Activated naive CD8-positive, alpha-beta T cell (primary cell): ENCODE results near the gene C1RL.

ENCODE experiments used
- H3K27ac Mint-ChIP-seq: one replicate; pipeline ENCODE4 v1.8.0; 2021; ENCODE audit warnings: mixed read lengths
- H3K27me3 Mint-ChIP-seq: one replicate; pipeline ENCODE4 v1.8.0; 2021; ENCODE audit warnings: mixed read lengths
- H3K36me3 Mint-ChIP-seq: one replicate; pipeline ENCODE4 v1.8.0; 2021; ENCODE audit warnings: mixed read lengths
- H3K4me1 Mint-ChIP-seq: one replicate; pipeline ENCODE4 v1.8.0; 2021; ENCODE audit warnings: low read depth, mixed read lengths
- H3K4me3 Mint-ChIP-seq: one replicate; pipeline ENCODE4 v1.8.0; 2021; ENCODE audit warnings: mild to moderate bottlenecking, mixed read lengths
- H3K9me3 Mint-ChIP-seq: one replicate; pipeline ENCODE4 v1.8.0; 2021; ENCODE audit warnings: low read depth, mixed read lengths

C1RL gene

GRCh38 chr12:7096006-7096932 lies 12.7 kb downstream of the C1RL start:
- peak overlapping the region; percentile 41 for H3K27ac Mint-ChIP-seq
- peaks cover 6% of the 10 kb centered on the region for H3K4me1 Mint-ChIP-seq
- no peaks in the 10 kb centered on the region for H3K27me3 Mint-ChIP-seq
- H3K36me3 Mint-ChIP-seq: no peaks in the 10 kb centered on the region
- no peaks in the 10 kb centered on the region for H3K9me3 Mint-ChIP-seq
- no peak overlapping the region for H3K4me3 Mint-ChIP-seq

GRCh38 chr12:7093892-7094291 lies 15.1 kb downstream of the C1RL start:
- H3K27ac Mint-ChIP-seq: no peak overlapping the region
- H3K4me1 Mint-ChIP-seq: peaks cover 6% of the 10 kb centered on the region
- H3K9me3 Mint-ChIP-seq: no peaks in the 10 kb centered on the region
- H3K36me3 Mint-ChIP-seq: peaks cover 2% of the 10 kb centered on the region
- no peaks in the 10 kb centered on the region for H3K27me3 Mint-ChIP-seq
- H3K4me3 Mint-ChIP-seq: no peak overlapping the region

- H3K27ac Mint-ChIP-seq: no peak overlapping the region
- H3K36me3 Mint-ChIP-seq: peaks cover 2% of the 10 kb centered on the region
- H3K4me1 Mint-ChIP-seq: peaks cover 6% of the 10 kb centered on the region
- no peak overlapping the region for H3K4me3 Mint-ChIP-seq
- no peaks in the 10 kb centered on the region for H3K9me3 Mint-ChIP-seq
- no peaks in the 10 kb centered on the region for H3K27me3 Mint-ChIP-seq
Observed at GRCh38 chr12:7093486-7093885, 15.5 kb downstream of the C1RL start.

- Mint-ChIP-seq H3K36me3 (peaks cover 2% of the 10 kb centered on the region), H3K27me3 (no peaks in the 10 kb centered on the region), H3K4me3 (no peak overlapping the region), H3K27ac (no peak overlapping the region), H3K9me3 (no peaks in the 10 kb centered on the region), H3K4me1 (peaks cover 6% of the 10 kb centered on the region)
Observed at GRCh38 chr12:7092986-7093460, 16.0 kb downstream of the C1RL start.

GRCh38 chr12:7092229-7092985 lies 16.6 kb downstream of the C1RL start, which contains the start of gene C1R:
TSS of gene C1R (minus strand) at chr12:7092445. CDS start at chr12:7092388, 57 bp downstream.
- H3K27ac Mint-ChIP-seq: no peak within 1 kb of the TSS
- peaks cover 6% of the 10 kb centered on the region for H3K4me1 Mint-ChIP-seq

GRCh38 chr12:7091660-7092228 lies 17.3 kb downstream of the C1RL start:
- no peaks in the 10 kb centered on the region for H3K9me3 Mint-ChIP-seq
- H3K36me3 Mint-ChIP-seq: peaks cover 2% of the 10 kb centered on the region
- peak overlapping the region; percentile 83 for H3K4me3 Mint-ChIP-seq
- no peak overlapping the region for H3K27ac Mint-ChIP-seq
- H3K4me1 Mint-ChIP-seq: peaks cover 6% of the 10 kb centered on the region
- no peaks in the 10 kb centered on the region for H3K27me3 Mint-ChIP-seq

More at GRCh38 chr12:7092229-7092985, 16.6 kb downstream of the C1RL start, which contains the start of gene C1R:
- H3K36me3 Mint-ChIP-seq: peaks cover 2% of the 10 kb centered on the region
- no peaks in the 10 kb centered on the region for H3K9me3 Mint-ChIP-seq
- H3K27me3 Mint-ChIP-seq: no peaks in the 10 kb centered on the region
- H3K4me3 Mint-ChIP-seq: peak within 1 kb of the TSS; percentile 83

- Mint-ChIP-seq H3K4me3 (no peak overlapping the region), H3K27me3 (no peaks in the 10 kb centered on the region), H3K36me3 (peaks cover 2% of the 10 kb centered on the region), H3K27ac (no peak overlapping the region), H3K4me1 (peaks cover 6% of the 10 kb centered on the region), H3K9me3 (no peaks in the 10 kb centered on the region)
Observed at GRCh38 chr12:7091171-7091570, 17.8 kb downstream of the C1RL start.

GRCh38 chr12:7090222-7090998 lies 18.6 kb downstream of the C1RL start:
- no peak overlapping the region for H3K4me3 Mint-ChIP-seq
- H3K27me3 Mint-ChIP-seq: no peaks in the 10 kb centered on the region
- H3K27ac Mint-ChIP-seq: no peak overlapping the region
- no peaks in the 10 kb centered on the region for H3K9me3 Mint-ChIP-seq
- H3K4me1 Mint-ChIP-seq: peaks cover 6% of the 10 kb centered on the region
- H3K36me3 Mint-ChIP-seq: peaks cover 2% of the 10 kb centered on the region

GRCh38 chr12:7089196-7089871 lies 19.7 kb downstream of the C1RL start:
- Mint-ChIP-seq H3K27ac (no peak overlapping the region), H3K9me3 (no peaks in the 10 kb centered on the region), H3K27me3 (no peaks in the 10 kb centered on the region), H3K4me3 (no peak overlapping the region), H3K4me1 (peaks cover 6% of the 10 kb centered on the region), H3K36me3 (peaks cover 2% of the 10 kb centered on the region)

- H3K27ac Mint-ChIP-seq: no peak overlapping the region
- H3K36me3 Mint-ChIP-seq: peaks cover 5% of the 10 kb centered on the region
- no peaks in the 10 kb centered on the region for H3K27me3 Mint-ChIP-seq
- H3K9me3 Mint-ChIP-seq: peaks cover 4% of the 10 kb centered on the region
- H3K4me1 Mint-ChIP-seq: no peaks in the 10 kb centered on the region
- no peak overlapping the region for H3K4me3 Mint-ChIP-seq
Observed at GRCh38 chr12:7083125-7083524, 25.9 kb downstream of the C1RL start.

GRCh38 chr12:7081037-7081436 lies 28.0 kb downstream of the C1RL start:
- Mint-ChIP-seq H3K4me3 (no peak overlapping the region), H3K27me3 (no peaks in the 10 kb centered on the region), H3K36me3 (peaks cover 5% of the 10 kb centered on the region), H3K9me3 (peaks cover 4% of the 10 kb centered on the region), H3K27ac (no peak overlapping the region), H3K4me1 (no peaks in the 10 kb centered on the region)

GRCh38 chr12:7079826-7080125 lies 29.2 kb downstream of the C1RL start:
- Mint-ChIP-seq H3K4me3 (no peak overlapping the region), H3K9me3 (peaks cover 4% of the 10 kb centered on the region), H3K36me3 (peaks cover 5% of the 10 kb centered on the region), H3K27ac (no peak overlapping the region), H3K4me1 (no peaks in the 10 kb centered on the region), H3K27me3 (no peaks in the 10 kb centered on the region)

- H3K27ac Mint-ChIP-seq: no peak overlapping the region
- H3K4me1 Mint-ChIP-seq: no peaks in the 10 kb centered on the region
- peaks cover 1% of the 10 kb centered on the region for H3K27me3 Mint-ChIP-seq
- H3K4me3 Mint-ChIP-seq: no peak overlapping the region
- H3K9me3 Mint-ChIP-seq: peaks cover 2% of the 10 kb centered on the region
- H3K36me3 Mint-ChIP-seq: peaks cover 3% of the 10 kb centered on the region
Observed at GRCh38 chr12:7078163-7078562, 30.9 kb downstream of the C1RL start.

GRCh38 chr12:7076493-7076892 lies 32.5 kb downstream of the C1RL start:
- Mint-ChIP-seq H3K4me1 (no peaks in the 10 kb centered on the region), H3K36me3 (no peaks in the 10 kb centered on the region), H3K27ac (no peak overlapping the region), H3K9me3 (no peaks in the 10 kb centered on the region), H3K27me3 (peaks cover 1% of the 10 kb centered on the region), H3K4me3 (no peak overlapping the region)
